ENCODE results near the gene MARCKS. TPM values are rescaled to one million over a fixed set of nuclear protein-coding genes. Genes with fewer than 3 reads are reported as not detected.

The MARCKS gene
- total RNA-seq, 3 donors from 2014 or later (not counting 1 experiment from before 2014, with no cell fraction given), result 2.1 to 9.2 (median 8.6) TPM

DNA sequence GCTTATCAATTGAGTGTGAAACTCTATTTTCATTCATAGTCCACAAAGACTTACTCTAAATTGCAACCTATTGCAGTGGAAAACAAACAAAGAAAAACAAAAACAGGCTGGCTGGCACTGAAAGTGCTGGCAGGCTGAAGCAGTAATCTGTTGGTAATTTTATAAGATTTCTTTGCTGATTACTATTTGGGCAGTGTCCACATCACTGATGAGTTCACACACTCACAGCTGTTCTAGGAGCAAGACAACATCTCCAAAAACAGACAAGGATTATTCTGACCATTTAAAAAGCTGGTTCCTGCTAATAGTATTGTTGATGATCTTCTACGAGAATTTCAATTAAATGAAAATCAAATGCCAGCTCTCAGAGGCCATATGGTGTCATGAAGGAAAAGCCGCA lies 26.9 kb downstream of the MARCKS start:
- H3K4me1 ChIP-seq (ENCODE audit: control insufficient read depth, insufficient read depth, low read length), result no peaks in the 10 kb centered on the region
- no peak for DNase-seq
- no peaks in the 10 kb centered on the region for H3K4me1 Mint-ChIP-seq
- H3K9me3 ChIP-seq (ENCODE audit: control insufficient read depth, insufficient read depth, low read length), result no peaks in the 10 kb centered on the region
- peaks cover 2% of the 10 kb centered on the region for H3K27me3 ChIP-seq (ENCODE audit: control insufficient read depth, insufficient read depth, low read length)
- no peak overlapping the region for H3K4me3 ChIP-seq (ENCODE audit: low read length)
- intact Hi-C loops (cut with micrococcal nuclease), result no loop called here
- H3K9me3 Mint-ChIP-seq, result no peaks in the 10 kb centered on the region
- no peak for ATAC-seq
- WGBS (ENCODE audit: insufficient coverage), result 88% methylated on average over 2 of the region's 2 CpGs
- H3K4me3 Mint-ChIP-seq, result no peak overlapping the region
- no peak overlapping the region for H3K27ac Mint-ChIP-seq
- no peaks in the 10 kb centered on the region for H3K36me3 Mint-ChIP-seq
- no peak overlapping the region for H3K27ac ChIP-seq (ENCODE audit: low read length)
- no peaks in the 10 kb centered on the region for H3K36me3 ChIP-seq (ENCODE audit: control insufficient read depth, insufficient read depth, low read length)
- peaks cover 6 to 14% of the 10 kb centered on the region in 2 donors for H3K27me3 Mint-ChIP-seq (ENCODE audit: low read depth in 2 of 2)
- TF ChIP-seq, protein P1, sequence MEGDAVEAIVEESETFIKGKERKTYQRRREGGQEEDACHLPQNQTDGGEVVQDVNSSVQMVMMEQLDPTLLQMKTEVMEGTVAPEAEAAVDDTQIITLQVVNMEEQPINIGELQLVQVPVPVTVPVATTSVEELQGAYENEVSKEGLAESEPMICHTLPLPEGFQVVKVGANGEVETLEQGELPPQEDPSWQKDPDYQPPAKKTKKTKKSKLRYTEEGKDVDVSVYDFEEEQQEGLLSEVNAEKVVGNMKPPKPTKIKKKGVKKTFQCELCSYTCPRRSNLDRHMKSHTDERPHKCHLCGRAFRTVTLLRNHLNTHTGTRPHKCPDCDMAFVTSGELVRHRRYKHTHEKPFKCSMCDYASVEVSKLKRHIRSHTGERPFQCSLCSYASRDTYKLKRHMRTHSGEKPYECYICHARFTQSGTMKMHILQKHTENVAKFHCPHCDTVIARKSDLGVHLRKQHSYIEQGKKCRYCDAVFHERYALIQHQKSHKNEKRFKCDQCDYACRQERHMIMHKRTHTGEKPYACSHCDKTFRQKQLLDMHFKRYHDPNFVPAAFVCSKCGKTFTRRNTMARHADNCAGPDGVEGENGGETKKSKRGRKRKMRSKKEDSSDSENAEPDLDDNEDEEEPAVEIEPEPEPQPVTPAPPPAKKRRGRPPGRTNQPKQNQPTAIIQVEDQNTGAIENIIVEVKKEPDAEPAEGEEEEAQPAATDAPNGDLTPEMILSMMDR (IDR thresholded peaks at IDR 0.05), result no peak

DNA sequence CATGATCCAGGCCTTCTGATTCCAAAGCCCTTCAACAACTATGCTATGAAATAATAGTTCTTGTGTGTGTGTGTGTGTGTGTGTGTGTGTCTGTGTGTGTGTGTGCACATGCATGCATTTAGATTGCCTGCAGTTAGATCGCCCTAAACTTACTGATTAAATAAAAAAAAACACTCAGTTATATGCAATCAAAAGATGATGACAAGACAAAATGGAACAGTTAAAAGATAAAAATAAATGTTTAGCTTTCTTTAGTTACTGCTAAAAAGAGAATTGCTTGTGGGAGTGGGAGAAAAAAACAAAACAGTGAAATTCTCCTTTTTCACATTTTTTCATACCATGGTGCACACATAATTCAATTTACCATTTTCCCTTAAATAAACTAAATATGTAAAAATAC lies 29.4 kb downstream of the MARCKS start:
- peaks cover 0 to 7% of the 10 kb centered on the region in 2 donors for H3K27me3 Mint-ChIP-seq (ENCODE audit: low read depth in 2 of 2)
- H3K27ac Mint-ChIP-seq, result no peak overlapping the region
- intact Hi-C loops (cut with micrococcal nuclease), result no loop called here
- H3K36me3 Mint-ChIP-seq, result no peaks in the 10 kb centered on the region
- H3K4me1 Mint-ChIP-seq, result no peaks in the 10 kb centered on the region
- Histone ChIP-seq H3K9me3 (ENCODE audit: control insufficient read depth, insufficient read depth, low read length) (no peaks in the 10 kb centered on the region), H3K27ac (ENCODE audit: low read length) (no peak overlapping the region), H3K4me3 (ENCODE audit: low read length) (no peak overlapping the region), H3K27me3 (ENCODE audit: control insufficient read depth, insufficient read depth, low read length) (no peaks in the 10 kb centered on the region), H3K4me1 (ENCODE audit: control insufficient read depth, insufficient read depth, low read length) (no peaks in the 10 kb centered on the region), H3K36me3 (ENCODE audit: control insufficient read depth, insufficient read depth, low read length) (no peaks in the 10 kb centered on the region)
- TF ChIP-seq, protein P1 (IDR thresholded peaks at IDR 0.05), result no peak
- DNase-seq, result no peak
- H3K9me3 Mint-ChIP-seq, result no peaks in the 10 kb centered on the region
- no peak for ATAC-seq
- WGBS (ENCODE audit: insufficient coverage), result no CpG with 5 or more reads among the region's 1 CpG
- H3K4me3 Mint-ChIP-seq, result no peak overlapping the region

DNA sequence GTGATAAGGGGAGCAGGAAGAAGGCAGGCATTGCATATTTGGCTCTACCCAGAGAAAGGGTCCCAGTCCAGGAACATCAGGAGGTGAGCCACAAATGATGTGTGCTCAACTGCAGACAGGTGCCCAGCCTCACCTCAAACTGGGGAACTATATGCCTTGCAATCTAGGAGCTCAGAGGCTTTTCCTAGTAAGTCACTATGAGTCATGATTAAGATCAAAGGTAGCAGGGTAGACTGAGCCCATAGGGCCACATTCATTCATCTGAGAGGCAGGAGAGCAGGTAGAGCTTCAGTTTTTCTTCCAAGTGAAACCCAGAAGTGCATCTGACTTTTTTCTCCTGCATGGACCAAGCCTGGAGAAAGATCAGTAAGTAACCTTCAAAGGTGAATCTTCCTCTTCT lies 31.3 kb downstream of the MARCKS start:
- no peaks in the 10 kb centered on the region for H3K9me3 Mint-ChIP-seq
- Histone ChIP-seq H3K36me3 (ENCODE audit: control insufficient read depth, insufficient read depth, low read length) (no peaks in the 10 kb centered on the region), H3K4me1 (ENCODE audit: control insufficient read depth, insufficient read depth, low read length) (no peaks in the 10 kb centered on the region), H3K4me3 (ENCODE audit: low read length) (no peak overlapping the region), H3K27ac (ENCODE audit: low read length) (no peak overlapping the region), H3K27me3 (ENCODE audit: control insufficient read depth, insufficient read depth, low read length) (no peaks in the 10 kb centered on the region), H3K9me3 (ENCODE audit: control insufficient read depth, insufficient read depth, low read length) (no peaks in the 10 kb centered on the region)
- H3K36me3 Mint-ChIP-seq, result no peaks in the 10 kb centered on the region
- DNase-seq (no peak), ATAC-seq (no peak)
- H3K27me3 Mint-ChIP-seq (ENCODE audit: low read depth in 2 of 2), result peaks cover 0 to 9% of the 10 kb centered on the region in 2 donors
- H3K4me3 Mint-ChIP-seq, result no peak overlapping the region
- H3K4me1 Mint-ChIP-seq, result no peaks in the 10 kb centered on the region
- TF ChIP-seq, protein P1 (IDR thresholded peaks at IDR 0.05), result no peak
- intact Hi-C loops (cut with micrococcal nuclease), result no loop called here
- no peak overlapping the region for H3K27ac Mint-ChIP-seq

DNA sequence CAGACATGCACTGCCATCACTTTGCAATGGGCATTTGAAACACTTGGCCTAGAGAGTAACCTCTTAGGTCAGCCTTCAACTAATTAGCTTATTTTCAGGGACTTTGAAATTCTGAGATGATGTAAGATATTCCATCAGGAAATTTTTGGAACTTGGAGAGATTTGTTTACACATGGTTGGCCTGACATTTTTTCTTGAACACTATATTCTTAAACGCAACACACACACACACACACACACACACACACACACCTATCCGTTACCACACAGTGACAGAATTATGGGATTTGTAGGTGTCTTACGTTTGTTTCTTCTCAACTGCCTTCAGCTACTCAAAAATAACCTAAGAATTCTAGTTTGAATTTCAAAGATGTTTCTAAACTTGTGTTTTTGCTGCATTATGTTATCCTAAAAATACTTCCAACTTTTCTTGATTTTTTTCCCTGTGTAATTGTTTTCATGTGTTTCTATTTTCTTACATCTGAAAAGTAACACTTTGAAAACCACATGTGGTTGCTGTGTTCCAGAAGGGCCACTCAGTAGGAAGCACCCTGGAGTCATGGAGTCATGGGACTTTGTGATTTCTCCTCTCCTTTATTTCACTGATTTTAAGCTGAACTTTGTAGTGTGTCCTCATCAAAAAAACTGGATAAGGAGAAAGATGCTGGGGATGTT lies 31.9 kb downstream of the MARCKS start:
- TF ChIP-seq, protein P1 (IDR thresholded peaks at IDR 0.05), result no peak
- Histone ChIP-seq H3K4me3 (ENCODE audit: low read length) (no peak overlapping the region), H3K27me3 (ENCODE audit: control insufficient read depth, insufficient read depth, low read length) (no peaks in the 10 kb centered on the region), H3K4me1 (ENCODE audit: control insufficient read depth, insufficient read depth, low read length) (no peaks in the 10 kb centered on the region), H3K36me3 (ENCODE audit: control insufficient read depth, insufficient read depth, low read length) (no peaks in the 10 kb centered on the region), H3K27ac (ENCODE audit: low read length) (no peak overlapping the region), H3K9me3 (ENCODE audit: control insufficient read depth, insufficient read depth, low read length) (no peaks in the 10 kb centered on the region)
- Mint-ChIP-seq H3K27me3 (ENCODE audit: low read depth in 2 of 2) (peaks cover 0 to 9% of the 10 kb centered on the region in 2 donors), H3K27ac (no peak overlapping the region), H3K9me3 (no peaks in the 10 kb centered on the region), H3K4me1 (no peaks in the 10 kb centered on the region), H3K36me3 (no peaks in the 10 kb centered on the region), H3K4me3 (no peak overlapping the region)
- intact Hi-C loops (cut with micrococcal nuclease), result no loop called here
- ATAC-seq, result no peak
- whole genome bisulfite sequencing (ENCODE audit: insufficient coverage), result no CpG with 5 or more reads among the region's 3 CpGs
- DNase-seq, result no peak
